Astrocyte (in vitro differentiated cells and primary cell): ENCODE results near the gene BMAL1.

Source experiments
- EZH2 ChIP-seq: IDR thresholded peaks from 2 replicates; pipeline ENCODE4 v1.6.1; 2012; ENCODE audit warnings: mild to moderate bottlenecking, low read length, inconsistent platforms; ENCODE audit not compliant: insufficient read depth
- TF ChIP-seq, protein P1 (sequence below): IDR thresholded peaks from 2 replicates; pipeline ENCODE4 v1.5.1; 2011; ENCODE audit warnings: low read depth, mild to moderate bottlenecking, inconsistent platforms, low read length, moderate library complexity; ENCODE audit not compliant: insufficient read depth

DNA sequence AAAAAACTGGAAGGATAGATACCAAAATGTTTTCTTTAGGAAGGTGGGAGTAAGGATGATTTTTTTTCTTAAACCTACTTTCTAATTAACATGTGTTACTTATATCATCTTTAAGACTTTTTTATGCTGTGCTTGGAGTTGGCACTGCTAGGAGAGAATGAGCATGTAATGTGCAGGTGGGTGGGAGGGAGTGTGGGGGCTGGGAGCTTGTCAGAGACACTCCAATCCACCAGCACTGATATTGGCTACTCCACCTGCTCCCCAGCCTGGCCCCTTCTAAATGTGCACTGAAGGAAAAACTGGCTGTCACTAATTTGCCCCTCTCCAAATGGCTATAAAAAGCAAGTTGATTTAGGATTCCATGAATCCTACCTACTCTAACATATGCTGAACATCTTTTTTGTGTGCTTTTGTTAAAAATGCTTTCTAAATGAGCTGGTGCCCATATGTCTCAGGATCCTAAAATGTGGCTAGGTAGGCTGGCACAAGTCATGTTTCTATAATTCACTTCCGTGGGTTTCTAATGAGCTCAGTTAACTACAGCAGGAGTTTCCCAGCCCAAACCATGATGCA is 44.3 kb upstream of the BMAL1 start:
- TF ChIP-seq, protein P1, sequence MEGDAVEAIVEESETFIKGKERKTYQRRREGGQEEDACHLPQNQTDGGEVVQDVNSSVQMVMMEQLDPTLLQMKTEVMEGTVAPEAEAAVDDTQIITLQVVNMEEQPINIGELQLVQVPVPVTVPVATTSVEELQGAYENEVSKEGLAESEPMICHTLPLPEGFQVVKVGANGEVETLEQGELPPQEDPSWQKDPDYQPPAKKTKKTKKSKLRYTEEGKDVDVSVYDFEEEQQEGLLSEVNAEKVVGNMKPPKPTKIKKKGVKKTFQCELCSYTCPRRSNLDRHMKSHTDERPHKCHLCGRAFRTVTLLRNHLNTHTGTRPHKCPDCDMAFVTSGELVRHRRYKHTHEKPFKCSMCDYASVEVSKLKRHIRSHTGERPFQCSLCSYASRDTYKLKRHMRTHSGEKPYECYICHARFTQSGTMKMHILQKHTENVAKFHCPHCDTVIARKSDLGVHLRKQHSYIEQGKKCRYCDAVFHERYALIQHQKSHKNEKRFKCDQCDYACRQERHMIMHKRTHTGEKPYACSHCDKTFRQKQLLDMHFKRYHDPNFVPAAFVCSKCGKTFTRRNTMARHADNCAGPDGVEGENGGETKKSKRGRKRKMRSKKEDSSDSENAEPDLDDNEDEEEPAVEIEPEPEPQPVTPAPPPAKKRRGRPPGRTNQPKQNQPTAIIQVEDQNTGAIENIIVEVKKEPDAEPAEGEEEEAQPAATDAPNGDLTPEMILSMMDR, result no peak
- TF ChIP-seq EZH2, result no peak
